Neuronal stem cell (in vitro differentiated cells): ENCODE results near the gene SHOC2.

Experiments used
- DNase-seq: peaks from one replicate; pipeline ENCODE4 v3.0.0-alpha.2; 2013; ENCODE audit warnings: low spot score
- H2AFZ ChIP-seq: one replicate; pipeline ENCODE4 v1.6.1; 2013; ENCODE audit warnings: mild to moderate bottlenecking, low read length, inconsistent platforms
- H2AK5ac ChIP-seq: 2 replicates; pipeline ENCODE4 v1.6.1; 2013; ENCODE audit warnings: low read depth, mild to moderate bottlenecking, inconsistent platforms, low read length, moderate library complexity, mixed read lengths
- H2BK120ac ChIP-seq: 2 replicates; pipeline ENCODE4 v1.6.1; 2013; ENCODE audit warnings: low read depth, mild to moderate bottlenecking, inconsistent platforms, low read length, moderate library complexity, mixed read lengths
- H2BK12ac ChIP-seq: one replicate; pipeline ENCODE4 v1.6.1; 2013; ENCODE audit warnings: low read length, inconsistent platforms
- H2BK15ac ChIP-seq: 2 replicates; pipeline ENCODE4 v1.6.1; 2013; ENCODE audit warnings: mild to moderate bottlenecking, low read length, inconsistent platforms, mixed read lengths
- H2BK5ac ChIP-seq: one replicate; pipeline ENCODE4 v1.6.1; 2013; ENCODE audit warnings: inconsistent platforms, mild to moderate bottlenecking, low read length, moderate library complexity
- H3K14ac ChIP-seq: one replicate; pipeline ENCODE4 v1.6.1; 2013; ENCODE audit warnings: low read length, inconsistent platforms
- H3K18ac ChIP-seq: 2 replicates; pipeline ENCODE4 v1.6.1; 2013; ENCODE audit warnings: low read length, inconsistent platforms
- H3K23ac ChIP-seq: 2 replicates; pipeline ENCODE4 v1.6.1; 2013; ENCODE audit warnings: low read depth, mild to moderate bottlenecking, mixed read lengths, low read length, inconsistent platforms; ENCODE audit not compliant: poor library complexity
- H3K27ac ChIP-seq: replicated peaks from 3 replicates; pipeline ENCODE4 v1.5.1; 2013; ENCODE audit warnings: low read length, inconsistent platforms
- H3K27me3 ChIP-seq, 3 experiments: 2 replicates each; pipeline ENCODE4 v1.6.1; 2013; ENCODE audit warnings: low read length in 3 of 3, mild to moderate bottlenecking in 2 of 3, inconsistent platforms in 1 of 3, low read depth in 1 of 3, mixed read lengths in 1 of 3, moderate library complexity in 1 of 3; ENCODE audit not compliant: control insufficient read depth in 3 of 3, insufficient read depth in 3 of 3
- H3K36me3 ChIP-seq, 2 donors: replicated peaks in 1 of 2; 2 replicates each; pipeline ENCODE4 v1.6.1; 2013; ENCODE audit warnings: low read length in 2 of 2; ENCODE audit not compliant: control insufficient read depth in 2 of 2, insufficient read depth in 2 of 2
- H3K4ac ChIP-seq: 2 replicates; pipeline ENCODE4 v1.6.1; 2013; ENCODE audit warnings: inconsistent platforms, mild to moderate bottlenecking, low read length, moderate library complexity
- H3K4me1 ChIP-seq, 2 donors: 1 replicate in 1 of 2; 2 replicates in 1 of 2; pipeline ENCODE4 v1.6.1; 2013; ENCODE audit warnings: low read length in 2 of 2, low read depth in 1 of 2; ENCODE audit not compliant: control insufficient read depth in 2 of 2, insufficient read depth in 1 of 2
- H3K4me2 ChIP-seq: one replicate; pipeline ENCODE4 v1.6.1; 2013; ENCODE audit warnings: mild to moderate bottlenecking, low read length, inconsistent platforms; ENCODE audit not compliant: insufficient read depth, poor library complexity, severe bottlenecking
- H3K4me3 ChIP-seq, 2 donors: 2 replicates each; pipeline ENCODE4 v1.5.1; 2013; ENCODE audit warnings: low read length in 2 of 2, mild to moderate bottlenecking in 2 of 2, inconsistent platforms in 1 of 2, moderate library complexity in 1 of 2
- H3K79me1 ChIP-seq: one replicate; pipeline ENCODE4 v1.6.1; 2013; ENCODE audit warnings: low read depth, mild to moderate bottlenecking, inconsistent platforms, low read length, moderate library complexity
- H3K9ac ChIP-seq: one replicate; pipeline ENCODE4 v1.6.1; 2013; ENCODE audit warnings: mild to moderate bottlenecking, low read depth, low read length, inconsistent platforms; ENCODE audit not compliant: poor library complexity
- H3K9me3 ChIP-seq, 2 donors: replicated peaks in 1 of 2; 2 replicates each; pipeline versions ENCODE3 to v1.6.1; 2013; ENCODE audit warnings: low read length in 2 of 2, mild to moderate bottlenecking in 2 of 2, inconsistent platforms in 1 of 2, low read depth in 1 of 2, mixed read lengths in 1 of 2, moderate library complexity in 1 of 2; ENCODE audit not compliant: control insufficient read depth in 2 of 2, insufficient read depth in 1 of 2
- H4K8ac ChIP-seq: one replicate; pipeline ENCODE4 v1.6.1; 2013; ENCODE audit warnings: low read depth, mild to moderate bottlenecking, inconsistent platforms, low read length, moderate library complexity
- H4K91ac ChIP-seq: one replicate; pipeline ENCODE4 v1.6.1; 2013; ENCODE audit warnings: low read length, low read depth, mild to moderate bottlenecking, inconsistent platforms; ENCODE audit not compliant: poor library complexity
- WGBS, 2 donors: extraction: QIAGEN DNeasy Blood & Tissue Kit; methylation state at CpG; one replicate each; pipeline ENCODE4 v1.1.7; 2013; ENCODE audit warnings: missing lambda C conversion rate in 2 of 2, mixed read lengths in 1 of 2; ENCODE audit not compliant: insufficient read length in 2 of 2, insufficient replicate concordance in 1 of 2; ENCODE audit errors: extremely low coverage in 2 of 2; 5-methylcytosine and 5-hydroxymethylcytosine counted together

The SHOC2 gene

DNA sequence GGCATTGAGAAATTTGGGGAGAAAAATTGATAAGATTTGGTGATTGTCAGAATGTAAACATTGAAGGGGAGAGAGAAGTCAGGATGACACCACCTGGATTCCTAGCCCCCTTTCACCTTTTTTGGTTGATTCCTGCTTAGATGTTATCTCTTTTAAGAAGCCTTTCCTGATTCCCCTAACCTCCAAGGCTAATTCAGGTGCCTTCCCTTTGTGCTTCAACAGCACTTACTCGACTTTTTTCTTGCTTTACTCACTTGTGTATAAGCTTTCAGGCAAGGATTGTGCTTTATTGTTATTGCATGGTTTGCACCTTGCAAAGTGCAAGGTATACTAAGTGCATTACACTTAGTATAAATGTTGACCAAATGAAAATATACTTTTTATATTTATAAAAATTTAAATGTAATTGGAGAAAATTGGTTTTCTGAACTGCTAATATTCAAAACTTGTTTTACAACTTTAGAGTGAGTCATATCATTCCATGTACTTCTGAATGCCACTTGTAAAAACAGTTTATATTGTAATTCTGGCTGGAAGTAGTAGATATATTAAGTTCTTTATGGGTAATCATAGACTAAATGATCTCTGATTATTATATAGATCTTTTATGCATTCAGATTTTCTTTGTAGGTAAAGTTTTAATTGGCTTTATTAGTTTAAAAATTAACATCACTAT lies 13.2 kb downstream of the SHOC2 start:
- Histone ChIP-seq H4K8ac (no peak overlapping the region), H2AK5ac (no peak overlapping the region), H3K36me3 (peaks cover 0 to 7% of the 10 kb centered on the region in 2 donors), H3K4me3 (no peak overlapping the region), H3K9me3 (no peaks in the 10 kb centered on the region), H3K18ac (no peak overlapping the region), H3K27me3 (no peaks in the 10 kb centered on the region), H3K4me1 (no peaks in the 10 kb centered on the region), H4K91ac (no peak overlapping the region), H2AFZ (no peak overlapping the region), H3K4me2 (no peak overlapping the region), H2BK5ac (no peak overlapping the region), H2BK12ac (no peak overlapping the region), H2BK15ac (no peak overlapping the region), H3K4ac (no peak overlapping the region), H3K27ac (no peak overlapping the region), H2BK120ac (no peak overlapping the region), H3K9ac (no peak overlapping the region), H3K79me1 (peaks cover 5% of the 10 kb centered on the region), H3K23ac (no peak overlapping the region), H3K14ac (no peak overlapping the region)
- DNase-seq, result no peak
- no CpG with 5 or more reads among the region's 1 CpG for WGBS, 2 donors

DNA sequence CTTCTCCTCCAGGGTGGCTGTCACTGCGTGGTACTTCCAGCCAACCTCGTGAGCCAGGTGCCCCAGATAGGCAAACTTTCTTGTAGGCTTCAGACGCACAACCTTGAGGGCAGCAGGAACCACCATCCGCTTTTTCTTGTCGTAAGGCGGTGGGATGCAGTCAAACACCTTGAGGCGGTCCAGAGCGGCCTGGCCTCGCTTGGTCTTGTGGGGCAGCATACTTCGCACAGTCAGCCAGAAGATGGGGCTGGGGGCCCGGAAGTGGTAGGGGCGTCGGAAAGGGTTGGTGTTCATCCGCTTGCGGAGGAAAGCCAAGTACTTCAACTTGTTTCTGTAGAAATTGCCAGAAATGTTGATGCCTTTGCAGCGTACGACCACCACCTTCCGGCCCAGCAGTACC lies 17.4 kb downstream of the SHOC2 start:
- DNase-seq, result no peak
- Histone ChIP-seq H2BK15ac (no peak overlapping the region), H2BK12ac (no peak overlapping the region), H2BK5ac (no peak overlapping the region), H3K9me3 (peaks cover 0 to 3% of the 10 kb centered on the region in 2 donors), H3K4me3 (no peak overlapping the region), H3K4ac (no peak overlapping the region), H3K4me1 (no peaks in the 10 kb centered on the region), H3K4me2 (no peak overlapping the region), H4K8ac (peak overlapping the region; percentile 76), H3K36me3 (peaks cover 0 to 18% of the 10 kb centered on the region in 2 donors), H3K79me1 (peaks cover 5% of the 10 kb centered on the region), H3K9ac (no peak overlapping the region), H3K27me3 (no peaks in the 10 kb centered on the region), H4K91ac (no peak overlapping the region), H3K27ac (no peak overlapping the region), H2AFZ (no peak overlapping the region), H3K18ac (no peak overlapping the region), H2AK5ac (no peak overlapping the region), H2BK120ac (no peak overlapping the region), H3K23ac (no peak overlapping the region), H3K14ac (no peak overlapping the region)
- WGBS, 2 donors, result no CpG with 5 or more reads among the region's 18 CpGs

DNA sequence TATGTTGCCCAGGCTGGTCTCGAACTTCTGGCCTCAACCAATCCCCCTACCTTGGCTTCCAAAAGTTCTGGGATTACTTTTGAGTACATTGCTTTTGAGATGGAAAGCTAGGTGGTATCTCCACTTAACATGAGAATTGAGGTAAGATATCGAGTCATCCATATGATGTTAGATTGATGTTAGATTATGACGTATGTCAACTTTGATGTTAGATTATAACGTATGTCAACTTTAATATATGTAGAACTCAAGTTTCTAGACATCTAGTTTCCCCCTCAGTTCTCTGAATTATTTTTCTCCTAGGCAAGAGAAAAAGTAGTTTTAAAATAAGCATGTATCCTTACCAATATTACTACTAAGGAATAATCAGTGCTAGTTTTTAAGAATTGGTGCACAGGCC lies 20.0 kb downstream of the SHOC2 start:
- Histone ChIP-seq H3K9me3 (peaks cover 0 to 28% of the 10 kb centered on the region in 2 donors), H3K23ac (no peak overlapping the region), H2BK15ac (no peak overlapping the region), H3K79me1 (peaks cover 2% of the 10 kb centered on the region), H3K9ac (no peak overlapping the region), H2BK5ac (no peak overlapping the region), H3K36me3 (peaks cover 0 to 32% of the 10 kb centered on the region in 2 donors), H2AFZ (no peak overlapping the region), H3K4me2 (no peak overlapping the region), H2BK120ac (no peak overlapping the region), H3K14ac (no peak overlapping the region), H3K27ac (no peak overlapping the region), H3K4me3 (no peak overlapping the region), H4K8ac (no peak overlapping the region), H4K91ac (no peak overlapping the region), H2BK12ac (no peak overlapping the region), H3K27me3 (no peaks in the 10 kb centered on the region), H3K18ac (no peak overlapping the region), H3K4ac (no peak overlapping the region), H2AK5ac (no peak overlapping the region), H3K4me1 (no peaks in the 10 kb centered on the region)
- DNase-seq, result no peak
- no CpG with 5 or more reads among the region's 4 CpGs for WGBS, 2 donors

DNA sequence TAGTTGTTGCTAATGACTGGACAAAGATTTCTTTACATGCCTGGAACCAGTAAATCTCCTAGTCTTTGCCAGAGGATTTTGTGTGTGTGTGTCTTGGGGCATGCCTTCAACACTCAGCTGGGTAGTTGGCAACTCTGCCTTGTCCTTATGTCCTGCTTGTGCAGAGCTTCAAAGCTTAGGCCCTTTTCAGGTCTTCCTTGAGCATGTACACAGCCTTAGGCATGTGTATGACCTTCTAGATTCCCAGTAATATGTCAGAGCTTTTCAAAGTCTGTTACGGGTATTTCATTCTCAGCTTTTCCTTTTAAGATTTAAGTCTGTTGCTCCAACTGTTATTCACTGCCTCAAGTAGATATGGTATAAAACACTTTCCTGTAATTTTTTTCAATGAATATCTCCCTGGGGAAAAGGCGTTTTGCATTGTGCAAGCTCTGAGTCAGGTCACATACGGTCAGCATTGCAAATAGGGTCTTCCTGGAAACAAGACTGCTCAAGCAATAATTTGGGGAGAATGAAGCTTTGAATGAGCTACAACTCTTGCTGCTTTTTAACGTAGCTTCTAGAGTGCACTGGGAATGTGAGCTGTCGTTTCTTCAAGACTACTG lies 25.5 kb downstream of the SHOC2 start:
- H2BK15ac ChIP-seq, result no peak overlapping the region
- H3K9me3 ChIP-seq, result peaks cover 4 to 68% of the 10 kb centered on the region in 2 donors
- H3K14ac ChIP-seq, result no peak overlapping the region
- H4K8ac ChIP-seq, result no peak overlapping the region
- peaks cover 0 to 6% of the 10 kb centered on the region in 2 donors for H3K4me1 ChIP-seq
- H3K79me1 ChIP-seq, result peaks cover 3% of the 10 kb centered on the region
- peaks cover 4 to 49% of the 10 kb centered on the region in 2 donors for H3K36me3 ChIP-seq
- H3K9ac ChIP-seq, result no peak overlapping the region
- no peak for DNase-seq
- H2BK5ac ChIP-seq, result no peak overlapping the region
- no CpG with 5 or more reads among the region's 5 CpGs for WGBS, 2 donors
- H3K27me3 ChIP-seq, result no peaks in the 10 kb centered on the region
- no peak overlapping the region for H3K4me3 ChIP-seq
- no peak overlapping the region for H2AFZ ChIP-seq
- H2BK120ac ChIP-seq, result no peak overlapping the region
- H2BK12ac ChIP-seq, result no peak overlapping the region
- H3K23ac ChIP-seq, result no peak overlapping the region
- no peak overlapping the region for H2AK5ac ChIP-seq
- no peak overlapping the region for H4K91ac ChIP-seq
- H3K4ac ChIP-seq, result no peak overlapping the region
- H3K18ac ChIP-seq, result no peak overlapping the region
- no peak overlapping the region for H3K27ac ChIP-seq
- H3K4me2 ChIP-seq, result no peak overlapping the region
